ENCODE results near the gene EXOC4.

Gene EXOC4

GRCh38 chr7:133360201-133360600 is 107.3 kb downstream of the EXOC4 start:
- no peak for DNase-seq (ENCODE audit: low read depth in 1 of 2, low spot score in 1 of 2)

DNA sequence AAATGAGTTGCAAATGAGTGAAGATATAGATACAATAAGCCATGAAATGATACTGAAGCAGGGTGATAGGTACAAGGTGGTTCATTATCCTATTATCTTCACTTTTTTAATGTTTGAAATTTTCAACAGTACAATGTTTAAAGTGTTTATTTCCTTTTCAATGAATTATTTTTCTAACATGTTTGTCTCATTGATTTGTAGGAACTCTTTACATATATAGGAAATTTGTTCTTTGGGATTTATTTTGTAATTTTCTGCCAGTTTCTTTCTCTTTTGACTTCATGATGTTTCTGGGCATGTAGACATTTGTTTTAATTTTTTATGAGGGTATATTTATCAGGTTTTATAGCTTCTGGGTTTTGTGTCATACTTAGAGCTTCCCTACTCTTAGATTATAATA is 108.9 kb downstream of the EXOC4 start:
- no peak for DNase-seq (ENCODE audit: low read depth in 1 of 2, low spot score in 1 of 2)

DNA sequence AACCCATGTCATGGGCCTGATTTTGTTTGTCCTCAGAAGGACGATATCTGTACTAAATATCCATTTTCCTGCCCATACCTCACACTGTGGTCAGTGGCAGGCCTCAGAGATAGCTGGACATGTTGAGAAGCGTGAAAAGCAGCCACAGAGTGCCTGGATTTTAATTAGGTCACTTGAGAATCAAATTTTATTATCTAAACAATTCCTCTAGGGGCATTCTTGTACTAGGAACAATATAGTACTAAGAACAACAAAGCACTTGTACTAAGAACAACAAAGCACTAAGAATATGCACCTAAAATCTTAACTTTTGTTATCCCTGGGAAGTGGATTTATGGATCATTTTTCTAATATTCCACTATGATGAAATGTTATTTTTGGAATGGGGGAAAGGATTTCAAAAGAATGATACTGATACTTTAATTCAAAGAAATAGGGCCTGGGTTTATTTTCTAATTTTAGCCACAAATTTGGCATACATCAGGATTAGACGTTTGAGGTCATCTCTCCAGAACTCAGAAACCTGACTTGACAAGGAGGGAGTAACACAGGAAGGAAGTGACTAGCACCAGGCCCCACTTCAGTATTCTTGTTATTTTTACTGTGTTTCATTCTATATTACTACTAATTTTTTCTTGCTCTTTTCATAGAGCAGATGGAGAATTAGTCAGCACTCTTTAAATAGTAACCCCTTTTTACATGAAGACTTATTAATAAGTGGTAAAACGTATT is 112.2 kb downstream of the EXOC4 start:
- no peak for DNase-seq (ENCODE audit: low read depth in 1 of 2, low spot score in 1 of 2)

GRCh38 chr7:133365917-133366316 is 113.0 kb downstream of the EXOC4 start:
- DNase-seq (ENCODE audit: low read depth in 1 of 2, low spot score in 1 of 2) = no peak

GRCh38 chr7:133367561-133367960 is 114.7 kb downstream of the EXOC4 start:
- no peak for DNase-seq (ENCODE audit: low read depth in 1 of 2, low spot score in 1 of 2)

- no peak for DNase-seq (ENCODE audit: low read depth in 1 of 2, low spot score in 1 of 2)
Observed at GRCh38 chr7:133369130-133369529, 116.3 kb downstream of the EXOC4 start.

DNA sequence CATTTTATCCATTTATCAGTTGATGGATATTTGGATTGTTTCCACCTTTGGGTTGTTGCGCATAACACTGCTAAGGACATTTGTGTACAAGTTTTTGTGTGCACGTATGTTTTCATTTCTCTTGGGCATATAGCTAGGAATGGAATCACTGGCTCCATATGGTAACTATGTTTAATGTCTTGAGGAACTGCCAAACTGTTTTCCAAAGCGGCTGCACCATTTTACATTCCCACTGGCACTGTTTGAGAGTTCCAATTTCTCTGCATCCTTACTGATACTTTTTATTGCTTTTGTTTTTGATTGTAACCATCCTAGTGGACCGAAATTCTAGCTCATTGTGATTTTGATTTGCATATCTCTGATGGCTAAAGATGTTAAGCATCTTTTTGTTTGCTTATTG is 118.7 kb downstream of the EXOC4 start:
- no peak for DNase-seq (ENCODE audit: low read depth in 1 of 2, low spot score in 1 of 2)

- no peak for DNase-seq (ENCODE audit: low read depth in 1 of 2, low spot score in 1 of 2)
Observed at GRCh38 chr7:133372337-133372736, 119.5 kb downstream of the EXOC4 start.

GRCh38 chr7:133376514-133376913 is 123.6 kb downstream of the EXOC4 start:
- no peak for DNase-seq (ENCODE audit: low read depth in 1 of 2, low spot score in 1 of 2)

- DNase-seq (ENCODE audit: low read depth in 1 of 2, low spot score in 1 of 2) = no peak
Observed at GRCh38 chr7:133381965-133382364, 129.1 kb downstream of the EXOC4 start.

DNA sequence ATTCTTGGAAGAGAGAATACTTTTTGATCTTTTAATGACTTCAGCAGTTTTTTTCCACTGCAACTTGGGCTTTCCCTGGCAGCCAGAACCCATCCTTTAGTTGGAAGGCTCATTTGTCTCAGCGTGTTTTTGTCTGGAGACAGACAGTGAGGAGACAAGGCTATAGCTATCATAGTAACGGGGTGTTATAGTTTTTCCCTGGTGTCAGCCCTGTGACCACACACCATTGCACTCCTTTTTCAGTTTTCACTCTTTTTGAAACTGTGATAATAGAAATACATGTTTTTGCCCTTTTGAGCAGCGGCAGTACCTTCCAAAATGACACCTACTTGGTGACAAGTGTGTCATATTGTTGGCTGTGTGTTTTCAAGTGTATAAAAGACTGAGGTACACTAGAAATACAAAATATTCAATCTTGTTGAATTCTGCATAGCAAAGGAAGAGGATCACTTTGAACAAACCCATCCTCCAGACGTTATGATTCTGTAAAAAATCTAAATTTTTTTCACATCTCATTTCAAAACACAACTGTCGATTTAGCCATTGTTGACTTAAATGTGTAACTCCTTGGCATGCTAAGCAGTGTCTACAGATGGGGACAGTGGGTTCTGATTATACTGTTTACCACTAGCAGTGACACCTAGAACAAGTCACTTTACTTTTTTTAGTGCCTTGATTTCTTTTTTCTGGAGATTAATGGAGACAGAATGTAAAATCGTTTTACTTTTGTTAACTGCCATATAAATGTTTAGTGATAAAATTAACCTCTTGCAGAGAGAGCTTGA is 130.1 kb downstream of the EXOC4 start:
- DNase-seq (ENCODE audit: low read depth in 1 of 2, low spot score in 1 of 2) = no peak

DNA sequence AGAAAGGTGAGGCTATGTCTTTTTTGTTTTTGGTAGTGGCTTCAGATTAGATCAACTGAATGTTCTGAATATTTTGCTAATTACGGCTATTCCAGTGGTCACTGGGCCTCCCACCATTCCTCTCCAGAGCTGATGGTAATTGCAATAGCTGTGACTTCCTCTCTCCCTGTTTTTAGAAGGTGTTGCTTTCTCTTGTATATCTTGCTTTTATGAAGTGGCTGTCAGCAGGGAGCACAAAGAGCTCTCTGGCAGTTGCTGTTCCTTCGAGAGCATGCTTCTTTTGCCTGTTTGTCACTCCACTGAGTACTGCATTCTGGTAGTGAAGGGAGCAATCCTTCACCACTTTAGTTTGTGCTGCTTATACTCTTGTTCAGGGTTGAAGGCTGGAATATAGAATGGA is 133.3 kb downstream of the EXOC4 start:
- DNase-seq (ENCODE audit: low read depth in 1 of 2, low spot score in 1 of 2) = no peak

- DNase-seq (ENCODE audit: low read depth in 1 of 2, low spot score in 1 of 2) = no peak
Observed at GRCh38 chr7:133389727-133390126, 136.8 kb downstream of the EXOC4 start.

DNA sequence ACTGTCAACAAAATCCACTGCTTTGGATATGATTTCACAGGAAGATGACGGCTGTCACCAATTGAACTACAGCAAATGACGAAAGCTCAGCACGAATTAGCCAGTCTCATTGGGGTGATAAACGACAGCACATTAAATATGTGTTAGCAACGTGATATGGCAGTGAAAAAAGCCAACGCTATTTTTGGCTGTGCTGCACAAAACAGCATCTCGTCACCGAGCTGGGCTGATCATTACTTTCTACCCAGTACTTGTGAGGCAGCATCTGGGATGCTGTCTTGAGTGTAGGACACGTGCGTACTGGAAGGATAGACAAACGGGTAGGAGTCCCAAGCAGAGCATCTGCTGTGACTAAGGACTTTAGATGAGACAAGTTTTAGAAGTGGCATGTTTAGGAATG is 138.3 kb downstream of the EXOC4 start:
- no peak for DNase-seq (ENCODE audit: low read depth in 1 of 2, low spot score in 1 of 2)

DNA sequence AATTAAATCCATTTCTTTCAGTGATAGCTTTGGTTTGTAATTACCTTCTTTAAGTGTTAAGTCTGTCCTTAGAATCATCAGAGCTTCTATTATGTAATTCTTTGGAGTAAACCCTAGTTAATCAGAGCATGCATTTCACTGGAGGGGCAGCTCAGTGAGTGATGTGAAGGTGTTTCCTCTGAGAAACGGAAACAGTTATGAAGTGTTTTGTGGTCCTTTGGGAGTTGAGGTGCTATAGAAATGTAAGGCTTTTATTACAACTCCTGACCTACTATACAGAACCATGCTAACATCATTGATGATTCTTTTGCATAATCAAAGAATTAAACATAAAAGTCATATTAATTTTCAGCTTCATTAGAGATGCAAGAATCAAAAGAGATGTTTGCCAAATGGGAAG is 141.5 kb downstream of the EXOC4 start:
- no peak for DNase-seq (ENCODE audit: low read depth in 1 of 2, low spot score in 1 of 2)

GRCh38 chr7:133395551-133395950 is 142.7 kb downstream of the EXOC4 start:
- no peak for DNase-seq (ENCODE audit: low read depth in 1 of 2, low spot score in 1 of 2)

DNA sequence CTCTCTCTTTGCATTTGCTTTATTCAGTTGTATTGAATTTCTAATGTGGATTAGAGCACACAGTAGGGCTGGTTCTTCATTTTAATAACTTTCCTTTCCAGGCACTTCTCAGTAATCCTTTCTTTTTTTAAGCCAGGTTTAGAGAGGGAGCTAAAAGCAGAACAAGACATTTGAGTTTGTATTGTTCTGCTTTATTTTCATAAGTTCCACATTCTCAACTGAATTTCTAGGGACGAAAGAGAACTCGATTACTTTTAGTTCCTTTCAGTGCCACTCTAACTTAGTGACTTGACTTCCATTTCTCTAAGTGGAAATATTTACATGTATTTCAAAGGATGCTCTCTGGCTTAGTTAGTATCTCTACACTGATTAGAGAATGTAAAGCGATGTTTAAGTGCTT is 145.6 kb downstream of the EXOC4 start:
- DNase-seq (ENCODE audit: low read depth in 1 of 2, low spot score in 1 of 2) = no peak

DNA sequence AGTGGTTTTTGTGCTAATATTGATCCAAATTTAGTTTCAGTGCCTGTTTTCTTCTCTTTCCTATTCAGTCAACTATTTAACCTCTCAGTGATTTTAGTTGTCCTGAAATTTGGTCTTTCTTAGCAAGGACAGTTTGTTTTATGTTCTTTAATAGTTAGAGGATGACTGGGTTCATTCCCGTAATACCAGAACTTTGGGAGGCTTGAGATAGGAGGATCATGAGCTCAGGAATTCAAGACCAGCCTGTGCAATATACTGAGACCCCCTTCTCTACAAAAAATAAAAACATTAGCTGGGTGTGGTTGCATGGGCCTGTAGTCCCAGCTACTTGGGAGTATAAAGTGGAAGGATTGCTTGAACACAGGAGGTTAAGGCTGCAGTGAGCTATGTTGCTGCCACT is 148.3 kb downstream of the EXOC4 start:
- no peak for DNase-seq (ENCODE audit: low read depth in 1 of 2, low spot score in 1 of 2)

- DNase-seq (ENCODE audit: low read depth in 1 of 2, low spot score in 1 of 2) = no peak
Observed at GRCh38 chr7:133408212-133408611, 155.3 kb downstream of the EXOC4 start.

GRCh38 chr7:133409421-133409820 is 156.5 kb downstream of the EXOC4 start:
- no peak for DNase-seq (ENCODE audit: low read depth in 1 of 2, low spot score in 1 of 2)

- DNase-seq (ENCODE audit: low read depth in 1 of 2, low spot score in 1 of 2) = no peak
Observed at GRCh38 chr7:133409966-133410365, 157.1 kb downstream of the EXOC4 start.

DNA sequence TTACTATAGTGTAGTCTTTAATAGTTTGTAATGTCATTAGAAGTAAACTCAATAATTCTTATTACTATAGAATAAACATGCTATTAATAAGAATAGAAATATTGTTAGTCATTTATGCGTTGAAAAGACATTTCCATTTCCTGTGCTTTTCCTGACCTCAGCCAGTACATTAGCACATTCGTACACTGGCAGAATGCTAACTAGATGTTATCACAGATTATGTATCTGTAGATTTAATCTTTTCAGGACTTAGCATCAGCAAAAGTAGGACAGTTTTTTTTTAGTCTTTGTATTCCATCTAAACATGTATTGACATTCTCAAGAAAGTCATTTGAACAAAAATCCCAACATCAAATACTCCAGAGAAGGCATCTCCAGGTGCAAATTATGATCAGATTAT is 158.5 kb downstream of the EXOC4 start:
- DNase-seq (ENCODE audit: low read depth in 1 of 2, low spot score in 1 of 2) = no peak

- DNase-seq (ENCODE audit: low read depth in 1 of 2, low spot score in 1 of 2) = no peak
Observed at GRCh38 chr7:133412942-133413341, 160.1 kb downstream of the EXOC4 start.

Data from activated CD4-positive, alpha-beta T cell treated with anti-CD3 and anti-CD28 coated beads, Interleukin-2, amount 50 U/mL, for 24 hours (primary cell).